ENCODE results near the gene TUBG1.

DNA sequence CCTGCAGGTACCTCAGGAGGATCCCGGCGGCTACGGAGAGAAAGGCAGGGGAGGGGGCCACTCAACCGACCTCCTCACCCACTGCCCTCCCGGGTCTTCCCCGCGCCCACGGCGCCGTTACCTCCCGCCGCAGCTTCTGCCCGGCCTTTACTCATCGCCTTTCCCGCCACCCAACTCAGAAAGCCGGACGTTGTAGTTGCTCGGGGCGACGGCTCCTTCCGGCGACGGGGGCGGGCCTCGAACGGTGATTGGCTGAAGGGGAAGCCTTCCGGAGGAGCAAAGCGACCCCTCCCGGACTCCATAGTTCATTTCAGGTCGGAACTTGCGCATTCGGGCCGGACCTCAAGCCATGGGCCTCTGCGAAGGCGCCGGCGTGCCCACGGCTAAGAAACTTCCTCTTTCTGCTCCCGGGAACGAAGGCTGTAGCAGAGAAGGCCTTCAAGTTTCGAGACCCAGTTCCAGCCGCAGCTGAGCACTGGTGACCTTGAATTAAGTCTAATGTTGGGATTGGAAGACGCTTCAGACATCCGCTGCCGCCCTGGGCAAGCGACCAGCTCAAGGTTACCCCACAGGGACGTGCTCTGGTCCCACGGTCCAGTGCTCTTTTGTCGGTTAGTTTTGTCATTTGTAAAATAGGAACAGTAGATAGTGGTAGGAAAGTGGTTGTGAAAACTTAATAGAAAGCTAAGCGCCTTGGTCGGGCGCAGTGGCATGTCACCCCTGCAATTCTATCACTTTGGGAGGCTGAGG lies 31.8 kb upstream of the TUBG1 start, which contains the start of gene PSMC3IP:
- TF ChIP-seq E2F4 (CRISPR knock-in tag; IDR thresholded peaks at IDR 0.05; ENCODE audit: borderline replicate concordance, low read depth) (peak; percentile 95; the same call in 1 of the 2 replicates), CTCF (IDR thresholded peaks at IDR 0.05) (no peak), KAT7 (CRISPR knock-in tag; IDR thresholded peaks at IDR 0.05; ENCODE audit: borderline replicate concordance) (no peak), SP1 (CRISPR knock-in tag; conservative IDR thresholded peaks at IDR 0.05) (peak; percentile 68)
- TF ChIP-seq, protein P1, sequence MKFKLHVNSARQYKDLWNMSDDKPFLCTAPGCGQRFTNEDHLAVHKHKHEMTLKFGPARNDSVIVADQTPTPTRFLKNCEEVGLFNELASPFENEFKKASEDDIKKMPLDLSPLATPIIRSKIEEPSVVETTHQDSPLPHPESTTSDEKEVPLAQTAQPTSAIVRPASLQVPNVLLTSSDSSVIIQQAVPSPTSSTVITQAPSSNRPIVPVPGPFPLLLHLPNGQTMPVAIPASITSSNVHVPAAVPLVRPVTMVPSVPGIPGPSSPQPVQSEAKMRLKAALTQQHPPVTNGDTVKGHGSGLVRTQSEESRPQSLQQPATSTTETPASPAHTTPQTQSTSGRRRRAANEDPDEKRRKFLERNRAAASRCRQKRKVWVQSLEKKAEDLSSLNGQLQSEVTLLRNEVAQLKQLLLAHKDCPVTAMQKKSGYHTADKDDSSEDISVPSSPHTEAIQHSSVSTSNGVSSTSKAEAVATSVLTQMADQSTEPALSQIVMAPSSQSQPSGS (CRISPR knock-in tag; IDR thresholded peaks at IDR 0.05; ENCODE audit: borderline replicate concordance, low read depth) = no peak

Data from WTC11 (cell line).